Upper lobe of left lung (tissue), 4 donors: ENCODE results near the gene TRAF5.
"Not testable (repeated sequence)": the region's sequence is repeated elsewhere in the genome, so short reads cannot be mapped to it uniquely, and the experiment has no call there.

ENCODE experiments used
- POLR2AphosphoS5 ChIP-seq, 2 donors: sonication (generic); formaldehyde crosslinking; IDR thresholded peaks; one replicate each; pipeline ENCODE4 v1.5.1; 2017; ENCODE audit warnings: antibody characterized with exemption in 2 of 2
- TF ChIP-seq, protein P1 (sequence below), 6 experiments: fragments of 450-650 bp in 4 of 6; fragments of 200-600 bp in 2 of 6; sonication (generic) in 2 of 6; IDR thresholded peaks; one replicate each; pipeline ENCODE4 v1.5.1; 2016 to 2019; ENCODE audit warnings: antibody characterized with exemption in 6 of 6

DNA sequence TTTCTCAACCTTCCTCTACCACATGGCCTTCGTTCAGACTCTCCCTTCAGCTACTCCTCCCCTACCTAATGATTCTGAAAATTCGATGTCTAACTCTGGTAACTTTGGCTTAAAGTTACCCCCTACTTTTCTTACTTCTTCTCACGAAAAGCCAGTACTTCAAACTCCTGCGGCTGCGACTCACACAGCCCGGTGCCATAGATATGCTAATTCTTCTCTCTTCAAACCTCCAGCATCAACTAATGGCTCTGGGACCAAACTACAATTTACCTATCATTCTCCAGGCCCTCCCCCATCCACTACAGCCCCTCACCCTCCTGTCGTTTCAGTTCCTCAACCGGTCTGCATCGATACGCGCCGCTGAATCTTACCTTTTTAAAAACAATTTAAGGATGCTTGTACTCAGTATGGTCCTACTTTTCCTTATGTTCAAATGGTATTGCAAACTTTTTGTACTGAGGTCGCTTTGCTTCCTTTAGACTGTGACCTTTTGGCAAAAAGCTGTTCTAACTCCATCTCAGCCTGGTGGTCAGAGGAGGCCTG, 73.3 kb downstream of the TRAF5 start:
- TF ChIP-seq, protein P1, sequence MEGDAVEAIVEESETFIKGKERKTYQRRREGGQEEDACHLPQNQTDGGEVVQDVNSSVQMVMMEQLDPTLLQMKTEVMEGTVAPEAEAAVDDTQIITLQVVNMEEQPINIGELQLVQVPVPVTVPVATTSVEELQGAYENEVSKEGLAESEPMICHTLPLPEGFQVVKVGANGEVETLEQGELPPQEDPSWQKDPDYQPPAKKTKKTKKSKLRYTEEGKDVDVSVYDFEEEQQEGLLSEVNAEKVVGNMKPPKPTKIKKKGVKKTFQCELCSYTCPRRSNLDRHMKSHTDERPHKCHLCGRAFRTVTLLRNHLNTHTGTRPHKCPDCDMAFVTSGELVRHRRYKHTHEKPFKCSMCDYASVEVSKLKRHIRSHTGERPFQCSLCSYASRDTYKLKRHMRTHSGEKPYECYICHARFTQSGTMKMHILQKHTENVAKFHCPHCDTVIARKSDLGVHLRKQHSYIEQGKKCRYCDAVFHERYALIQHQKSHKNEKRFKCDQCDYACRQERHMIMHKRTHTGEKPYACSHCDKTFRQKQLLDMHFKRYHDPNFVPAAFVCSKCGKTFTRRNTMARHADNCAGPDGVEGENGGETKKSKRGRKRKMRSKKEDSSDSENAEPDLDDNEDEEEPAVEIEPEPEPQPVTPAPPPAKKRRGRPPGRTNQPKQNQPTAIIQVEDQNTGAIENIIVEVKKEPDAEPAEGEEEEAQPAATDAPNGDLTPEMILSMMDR (IDR thresholded peaks at IDR 0.05) = not testable (repeated sequence)
- TF ChIP-seq POLR2AphosphoS5 (IDR thresholded peaks at IDR 0.05) = not testable (repeated sequence)
